Panc1 (cell line): Measurements from ENCODE around the gene PRPH. TPM values are rescaled to one million over a fixed set of nuclear protein-coding genes. Genes with fewer than 3 reads are reported as not detected.

Experiments
- ATAC-seq: fragments of 200-7000 bp; cut with Tn5 transposase; 2 replicates; pipeline ENCODE4 v1.9.1; 2020; ENCODE audit warnings: mild to moderate bottlenecking, moderate library complexity
- BruUV-seq: library from RNA; stranded (reverse); fragments of 400-500 nt; replicated peaks from 2 replicates; lab custom pipeline; 2021; lab: Mats Ljungman, UMichigan
- CTCF ChIA-PET: fragments of 300-600 bp; sonication (Branson Sonifier 250); formaldehyde crosslinking; loops from one replicate; lab custom pipeline; 2022; ENCODE audit warnings: antibody characterized with exemption; lab: Charles Lee
- POLR2A ChIA-PET: fragments of 300-600 bp; sonication (Branson Sonifier 250); formaldehyde crosslinking; loops from one replicate; lab custom pipeline; 2022; ENCODE audit warnings: antibody characterized with exemption; lab: Charles Lee
- DNase-seq: peaks from one replicate; pipeline ENCODE4 v3.0.0-alpha.2; 2010; ENCODE audit warnings: low read depth, low spot score
- H3K27ac ChIP-seq: 2 replicates; pipeline ENCODE4 v1.5.1; 2011; ENCODE audit warnings: mild to moderate bottlenecking, low read length, inconsistent platforms
- H3K27me3 ChIP-seq: fragments of 200-500 bp; sonication (Bioruptor generic); 2 replicates; pipeline ENCODE4 v1.6.0; 2014; ENCODE audit warnings: low read length, inconsistent platforms; ENCODE audit not compliant: control insufficient read depth, insufficient read depth
- H3K36me3 ChIP-seq: fragments of 200-500 bp; sonication (Bioruptor generic); 2 replicates; pipeline ENCODE4 v1.5.1; 2014; ENCODE audit warnings: inconsistent platforms, mild to moderate bottlenecking, low read length, moderate library complexity; ENCODE audit not compliant: control insufficient read depth, insufficient read depth
- H3K4me1 ChIP-seq: 2 replicates; pipeline ENCODE4 v1.5.1; 2011; ENCODE audit warnings: inconsistent platforms, mild to moderate bottlenecking, low read length, moderate library complexity; ENCODE audit not compliant: control insufficient read depth, insufficient read depth
- H3K4me3 ChIP-seq, 2 experiments: 2 replicates each; pipeline ENCODE4 v1.5.1; 2011 to 2012; ENCODE audit warnings: low read depth in 2 of 2, low read length in 2 of 2, mild to moderate bottlenecking in 2 of 2, inconsistent platforms in 1 of 2, moderate library complexity in 1 of 2
- H3K9me3 ChIP-seq: fragments of 200-500 bp; sonication (Bioruptor generic); 2 replicates; pipeline ENCODE4 v1.5.1; 2014; ENCODE audit warnings: low read depth, mild to moderate bottlenecking, inconsistent platforms, low read length, moderate library complexity; ENCODE audit not compliant: control insufficient read depth, insufficient read depth
- POLR2AphosphoS5 ChIP-seq: IDR thresholded peaks from 2 replicates; pipeline ENCODE4 v1.6.1; 2012; ENCODE audit warnings: mild to moderate bottlenecking, low read depth, low read length, moderate library complexity
- SIN3A ChIP-seq: IDR thresholded peaks from 2 replicates; pipeline ENCODE4 v1.6.1; 2012; ENCODE audit warnings: low read depth, mild to moderate bottlenecking, low read length, moderate library complexity, borderline replicate concordance; ENCODE audit not compliant: insufficient read depth
- TCF7L2 ChIP-seq: IDR thresholded peaks from 2 replicates; pipeline ENCODE4 v1.6.1; 2011; ENCODE audit warnings: mild to moderate bottlenecking, low read depth, low read length, inconsistent platforms
- in situ Hi-C: cut with HindIII; loops from 2 replicates; pipeline ENCODE4 v1.10.0; 2016; ENCODE audit warnings: low sequenced_read_pairs, low pct_unique_long_range_greater_than_20kb
- intact Hi-C: fragments of 100-400 bp; cut with micrococcal nuclease; formaldehyde crosslinking; loops from one replicate; pipeline ENCODE4 v1.10.0; 2022; ENCODE audit not compliant: unreplicated experiment
- total RNA-seq: library from RNA; stranded (reverse); gene quantifications from one replicate; pipeline ENCODE4 v1.2.1, GENCODE V29; 2021; ENCODE audit not compliant: unreplicated experiment
- TF ChIP-seq, protein P1 (sequence below), 2 experiments: IDR thresholded peaks; 2 replicates each; pipeline ENCODE4 v1.6.1; 2011 to 2012; ENCODE audit warnings: low read depth in 2 of 2, control low read depth in 1 of 2, low read length in 1 of 2, mild to moderate bottlenecking in 1 of 2, moderate library complexity in 1 of 2; ENCODE audit not compliant: insufficient read depth in 1 of 2
- TF ChIP-seq, protein P2 (sequence below): fragments of 450-650 bp; IDR thresholded peaks from 2 replicates; pipeline ENCODE4 v1.5.1; 2017; ENCODE audit warnings: mild to moderate bottlenecking

The PRPH gene
- total RNA-seq, 1 experiment from 2014 or later = 0.39 TPM

DNA sequence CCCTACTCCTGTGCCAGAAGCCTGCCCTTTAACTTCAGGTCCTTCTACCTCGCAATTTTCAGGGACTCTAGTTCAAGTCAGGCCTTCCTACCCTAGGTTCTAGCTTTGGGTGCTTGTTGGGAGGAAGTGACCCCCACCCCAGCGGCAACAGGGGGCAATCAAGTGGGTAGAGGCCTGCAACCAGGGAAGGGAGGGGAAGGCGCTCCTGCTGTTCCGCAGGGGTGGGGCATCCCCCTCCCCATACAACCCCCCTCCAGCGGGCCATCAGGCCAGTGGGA, 204 bp upstream of the PRPH start:
- peaks cover 10% of the 10 kb centered on the region for H3K4me1 ChIP-seq
- no peak for ATAC-seq
- no peak overlapping the region for H3K27ac ChIP-seq
- BruUV-seq = no TSS peak
- no peaks in the 10 kb centered on the region for H3K36me3 ChIP-seq
- ChIA-PET POLR2A (interaction anchor here (0.6 kb wide), 1 partner anchor 12 kb away, joined by 5 read pairs; no protein-coding TSS in a partner anchor), CTCF (interaction anchor here (0.5 to 1.6 kb wide), 8 partner anchors 10 to 567 kb away, joined by 3 to 11 read pairs (median 4); no protein-coding TSS in a partner anchor)
- DNase-seq = no peak
- no peaks in the 10 kb centered on the region for H3K27me3 ChIP-seq
- in situ Hi-C loops = no loop called here
- intact Hi-C loops = no loop called here
- TF ChIP-seq TCF7L2 (no peak), POLR2AphosphoS5 (no peak), SIN3A (no peak)
- TF ChIP-seq, protein P1, sequence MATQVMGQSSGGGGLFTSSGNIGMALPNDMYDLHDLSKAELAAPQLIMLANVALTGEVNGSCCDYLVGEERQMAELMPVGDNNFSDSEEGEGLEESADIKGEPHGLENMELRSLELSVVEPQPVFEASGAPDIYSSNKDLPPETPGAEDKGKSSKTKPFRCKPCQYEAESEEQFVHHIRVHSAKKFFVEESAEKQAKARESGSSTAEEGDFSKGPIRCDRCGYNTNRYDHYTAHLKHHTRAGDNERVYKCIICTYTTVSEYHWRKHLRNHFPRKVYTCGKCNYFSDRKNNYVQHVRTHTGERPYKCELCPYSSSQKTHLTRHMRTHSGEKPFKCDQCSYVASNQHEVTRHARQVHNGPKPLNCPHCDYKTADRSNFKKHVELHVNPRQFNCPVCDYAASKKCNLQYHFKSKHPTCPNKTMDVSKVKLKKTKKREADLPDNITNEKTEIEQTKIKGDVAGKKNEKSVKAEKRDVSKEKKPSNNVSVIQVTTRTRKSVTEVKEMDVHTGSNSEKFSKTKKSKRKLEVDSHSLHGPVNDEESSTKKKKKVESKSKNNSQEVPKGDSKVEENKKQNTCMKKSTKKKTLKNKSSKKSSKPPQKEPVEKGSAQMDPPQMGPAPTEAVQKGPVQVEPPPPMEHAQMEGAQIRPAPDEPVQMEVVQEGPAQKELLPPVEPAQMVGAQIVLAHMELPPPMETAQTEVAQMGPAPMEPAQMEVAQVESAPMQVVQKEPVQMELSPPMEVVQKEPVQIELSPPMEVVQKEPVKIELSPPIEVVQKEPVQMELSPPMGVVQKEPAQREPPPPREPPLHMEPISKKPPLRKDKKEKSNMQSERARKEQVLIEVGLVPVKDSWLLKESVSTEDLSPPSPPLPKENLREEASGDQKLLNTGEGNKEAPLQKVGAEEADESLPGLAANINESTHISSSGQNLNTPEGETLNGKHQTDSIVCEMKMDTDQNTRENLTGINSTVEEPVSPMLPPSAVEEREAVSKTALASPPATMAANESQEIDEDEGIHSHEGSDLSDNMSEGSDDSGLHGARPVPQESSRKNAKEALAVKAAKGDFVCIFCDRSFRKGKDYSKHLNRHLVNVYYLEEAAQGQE (IDR thresholded peaks at IDR 0.05; ENCODE audit: insufficient read depth in 1 of 2, low read depth in 2 of 2, low read length in 1 of 2) = no peak
- TF ChIP-seq, protein P2, sequence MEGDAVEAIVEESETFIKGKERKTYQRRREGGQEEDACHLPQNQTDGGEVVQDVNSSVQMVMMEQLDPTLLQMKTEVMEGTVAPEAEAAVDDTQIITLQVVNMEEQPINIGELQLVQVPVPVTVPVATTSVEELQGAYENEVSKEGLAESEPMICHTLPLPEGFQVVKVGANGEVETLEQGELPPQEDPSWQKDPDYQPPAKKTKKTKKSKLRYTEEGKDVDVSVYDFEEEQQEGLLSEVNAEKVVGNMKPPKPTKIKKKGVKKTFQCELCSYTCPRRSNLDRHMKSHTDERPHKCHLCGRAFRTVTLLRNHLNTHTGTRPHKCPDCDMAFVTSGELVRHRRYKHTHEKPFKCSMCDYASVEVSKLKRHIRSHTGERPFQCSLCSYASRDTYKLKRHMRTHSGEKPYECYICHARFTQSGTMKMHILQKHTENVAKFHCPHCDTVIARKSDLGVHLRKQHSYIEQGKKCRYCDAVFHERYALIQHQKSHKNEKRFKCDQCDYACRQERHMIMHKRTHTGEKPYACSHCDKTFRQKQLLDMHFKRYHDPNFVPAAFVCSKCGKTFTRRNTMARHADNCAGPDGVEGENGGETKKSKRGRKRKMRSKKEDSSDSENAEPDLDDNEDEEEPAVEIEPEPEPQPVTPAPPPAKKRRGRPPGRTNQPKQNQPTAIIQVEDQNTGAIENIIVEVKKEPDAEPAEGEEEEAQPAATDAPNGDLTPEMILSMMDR = no peak
- no peaks in the 10 kb centered on the region for H3K9me3 ChIP-seq
- no peak overlapping the region for H3K4me3 ChIP-seq

DNA sequence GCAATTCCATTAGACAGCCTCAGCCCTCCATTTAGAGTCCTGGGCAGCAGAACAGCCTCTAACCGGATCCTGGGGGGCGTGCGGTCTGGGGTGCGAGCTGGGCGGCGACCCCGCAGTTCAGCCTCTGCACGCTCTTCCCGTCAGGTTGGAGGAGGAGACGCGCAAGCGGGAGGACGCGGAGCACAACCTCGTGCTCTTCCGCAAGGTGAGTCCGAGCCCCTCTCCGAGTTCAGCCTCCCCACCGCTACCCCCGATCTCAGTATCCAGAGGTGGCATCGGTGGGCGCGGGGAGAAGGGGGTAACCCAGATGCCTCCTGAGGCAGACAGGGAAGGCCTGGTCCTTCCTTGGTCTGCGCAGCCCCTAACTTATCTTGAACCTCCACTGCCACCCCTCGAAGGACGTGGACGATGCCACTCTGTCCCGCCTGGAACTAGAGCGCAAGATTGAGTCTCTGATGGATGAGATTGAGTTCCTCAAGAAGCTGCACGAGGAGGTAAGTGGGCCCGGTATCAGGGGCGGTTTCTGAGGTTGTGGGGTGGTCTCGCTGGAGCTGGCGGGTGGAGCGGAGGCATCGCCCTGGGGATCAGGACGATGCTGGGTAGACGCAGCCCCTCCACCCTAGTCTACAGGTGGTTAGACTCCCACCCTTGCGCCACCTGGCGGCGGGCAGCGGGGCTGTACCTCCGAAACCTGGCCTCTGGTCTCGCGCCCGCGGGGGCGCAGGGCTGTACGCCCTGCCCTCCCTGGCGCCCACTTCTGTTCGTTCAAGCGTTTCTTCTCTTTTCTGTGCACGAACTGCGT, 1.3 kb downstream of the PRPH start:
- no peak for TF ChIP-seq POLR2AphosphoS5
- TF ChIP-seq, protein P2 = peak; percentile 94
- H3K9me3 ChIP-seq = no peaks in the 10 kb centered on the region
- in situ Hi-C loops (no loop called here), intact Hi-C loops (no loop called here)
- H3K27me3 ChIP-seq = no peaks in the 10 kb centered on the region
- peak overlapping the region; percentile 47 to 65 for H3K4me3 ChIP-seq
- no peak for DNase-seq
- peaks cover 10% of the 10 kb centered on the region for H3K4me1 ChIP-seq
- no peaks in the 10 kb centered on the region for H3K36me3 ChIP-seq
- no TSS peak for BruUV-seq
- no peak overlapping the region for H3K27ac ChIP-seq
- peak; percentile 64 for ATAC-seq
- CTCF ChIA-PET = interaction anchor here (1.0 to 1.5 kb wide), 4 partner anchors 7 to 248 kb away, joined by 3 to 14 read pairs (median 4); no protein-coding TSS in a partner anchor
- POLR2A ChIA-PET = no interaction called here
